IMR-90 (cell line): Measurements from ENCODE around the gene SPTB. TPM values are rescaled to one million over a fixed set of nuclear protein-coding genes. Genes with fewer than 3 reads are reported as not detected.

ENCODE experiments used
- ATAC-seq: fragments of 200-7000 bp; cut with Tn5 transposase; 2 replicates; pipeline ENCODE4 v1.9.1; 2020; ENCODE audit warnings: low read depth, mild to moderate bottlenecking, moderate library complexity
- BruUV-seq: library from RNA; stranded (reverse); fragments of 400-500 nt; replicated peaks from 2 replicates; lab custom pipeline; 2021; lab: Mats Ljungman, UMichigan
- CTCF ChIA-PET: fragments of 300-600 bp; formaldehyde crosslinking; extraction: SDS; loops from one replicate; lab custom pipeline; 2021; ENCODE audit warnings: antibody characterized with exemption; lab: Yijun Ruan, JAX
- POLR2A ChIA-PET: fragments of 300-600 bp; sonication (Branson Sonifier 250); formaldehyde crosslinking; loops from one replicate; lab custom pipeline; 2022; ENCODE audit warnings: antibody characterized with exemption; ENCODE audit not compliant: unreplicated experiment; lab: Charles Lee
- DNase-seq: peaks from one replicate; pipeline ENCODE4 v3.0.0; 2013
- H2AFZ ChIP-seq: replicated peaks from 2 replicates; pipeline ENCODE3; 2013; ENCODE audit warnings: low read length, mild to moderate bottlenecking; ENCODE audit not compliant: poor library complexity
- H2AK5ac ChIP-seq: 2 replicates; pipeline ENCODE4 v1.6.1; 2013; ENCODE audit warnings: low read depth, low read length, inconsistent platforms
- H2AK9ac ChIP-seq: replicated peaks from 2 replicates; pipeline ENCODE3; 2013; ENCODE audit warnings: mild to moderate bottlenecking, low read depth, low read length, moderate library complexity; ENCODE audit not compliant: poor library complexity
- H2BK120ac ChIP-seq: 2 replicates; pipeline ENCODE4 v1.6.1; 2013; ENCODE audit warnings: low read depth, low read length, inconsistent platforms
- H2BK15ac ChIP-seq: 3 replicates; pipeline ENCODE4 v1.6.1; 2013; ENCODE audit warnings: low read depth, low read length, inconsistent platforms
- H2BK20ac ChIP-seq: 2 replicates; pipeline ENCODE4 v1.6.1; 2013; ENCODE audit warnings: low read depth, mild to moderate bottlenecking, inconsistent platforms, low read length, moderate library complexity
- H2BK5ac ChIP-seq: 2 replicates; pipeline ENCODE4 v1.6.1; 2013; ENCODE audit warnings: mild to moderate bottlenecking, low read depth, low read length, inconsistent platforms; ENCODE audit not compliant: poor library complexity, severe bottlenecking
- H3K14ac ChIP-seq: replicated peaks from 2 replicates; pipeline ENCODE4 v1.6.1; 2013; ENCODE audit warnings: low read depth, low read length, inconsistent platforms
- H3K18ac ChIP-seq: 2 replicates; pipeline ENCODE4 v1.6.1; 2013; ENCODE audit warnings: low read depth, low read length, control low read depth
- H3K23ac ChIP-seq: 2 replicates; pipeline ENCODE4 v1.6.1; 2013; ENCODE audit warnings: low read depth, low read length, inconsistent platforms
- H3K27ac ChIP-seq: 2 replicates; pipeline ENCODE4 v1.5.1; 2013; ENCODE audit warnings: mild to moderate bottlenecking, control low read depth, low read length; ENCODE audit not compliant: insufficient read depth
- H3K27me3 ChIP-seq: 2 replicates; pipeline ENCODE4 v1.6.1; 2013; ENCODE audit warnings: low read length; ENCODE audit not compliant: control insufficient read depth, insufficient read depth
- H3K36me3 ChIP-seq: 2 replicates; pipeline ENCODE4 v1.6.1; 2013; ENCODE audit warnings: low read length, mixed read lengths; ENCODE audit not compliant: control insufficient read depth, insufficient read depth
- H3K4ac ChIP-seq: 2 replicates; pipeline ENCODE4 v1.6.1; 2013; ENCODE audit warnings: low read depth, low read length, inconsistent platforms
- H3K4me1 ChIP-seq: 2 replicates; pipeline ENCODE4 v1.6.1; 2013; ENCODE audit warnings: low read length, mixed read lengths; ENCODE audit not compliant: control insufficient read depth, insufficient read depth
- H3K4me2 ChIP-seq: 2 replicates; pipeline ENCODE4 v1.6.1; 2013; ENCODE audit warnings: low read depth, mild to moderate bottlenecking, control low read depth, low read length, moderate library complexity
- H3K4me3 ChIP-seq: 2 replicates; pipeline ENCODE4 v1.5.1; 2013; ENCODE audit warnings: low read depth, mild to moderate bottlenecking, control low read depth, low read length, moderate library complexity; ENCODE audit not compliant: insufficient read depth
- H3K56ac ChIP-seq: 2 replicates; pipeline ENCODE4 v1.6.1; 2013; ENCODE audit warnings: low read length, inconsistent platforms; ENCODE audit not compliant: insufficient read depth; ENCODE audit errors: extremely low read depth
- H3K79me1 ChIP-seq, 2 experiments: 2 replicates each; pipeline ENCODE4 v1.6.1; 2013; ENCODE audit warnings: low read length in 2 of 2, inconsistent platforms in 1 of 2, low read depth in 1 of 2
- H3K9ac ChIP-seq: 2 replicates; pipeline ENCODE4 v1.6.1; 2013; ENCODE audit warnings: low read depth, low read length, control low read depth
- H3K9me1 ChIP-seq: 2 replicates; pipeline ENCODE4 v1.6.1; 2013; ENCODE audit warnings: low read length, inconsistent platforms; ENCODE audit not compliant: insufficient read depth
- H3K9me3 ChIP-seq: 2 replicates; pipeline ENCODE4 v1.6.1; 2013; ENCODE audit warnings: low read length; ENCODE audit not compliant: control insufficient read depth, insufficient read depth
- H4K20me1 ChIP-seq: 2 replicates; pipeline ENCODE4 v1.6.1; 2013; ENCODE audit warnings: low read length, inconsistent platforms; ENCODE audit not compliant: insufficient read depth
- H4K5ac ChIP-seq: 2 replicates; pipeline ENCODE4 v1.6.1; 2013; ENCODE audit warnings: mild to moderate bottlenecking, low read depth, low read length, control low read depth
- H4K8ac ChIP-seq, 2 experiments: 2 replicates each; pipeline ENCODE4 v1.6.1; 2013; ENCODE audit warnings: low read depth in 2 of 2, low read length in 2 of 2, control low read depth in 1 of 2, inconsistent platforms in 1 of 2
- H4K91ac ChIP-seq: 2 replicates; pipeline ENCODE4 v1.6.1; 2013; ENCODE audit warnings: low read depth, low read length, inconsistent platforms; ENCODE audit not compliant: insufficient read depth
- CHD1 ChIP-seq: IDR thresholded peaks from 2 replicates; pipeline ENCODE4 v1.6.1; 2012; ENCODE audit warnings: low read depth, low read length, improper control_type of control experiment
- MAZ ChIP-seq: IDR thresholded peaks from 2 replicates; pipeline ENCODE4 v1.6.1; 2012; ENCODE audit warnings: low read depth, mild to moderate bottlenecking, low read length, improper control_type of control experiment, moderate library complexity, borderline replicate concordance
- POLR2A ChIP-seq: IDR thresholded peaks from 2 replicates; pipeline ENCODE4 v1.6.1; 2012; ENCODE audit warnings: mild to moderate bottlenecking, low read depth, low read length
- RAD21 ChIP-seq: IDR thresholded peaks from 2 replicates; pipeline ENCODE4 v1.6.1; 2012; ENCODE audit warnings: low read length, improper control_type of control experiment
- WGBS, 2 experiments: methylation state at CpG; one replicate each; pipeline versions ENCODE4 v1.1.5 to v1.1.7; 2013; ENCODE audit warnings: missing lambda C conversion rate in 2 of 2; ENCODE audit not compliant: insufficient read length in 1 of 2; ENCODE audit errors: extremely low coverage in 2 of 2; 5-methylcytosine and 5-hydroxymethylcytosine counted together
- dilution Hi-C: fragments of 300-500 bp; cut with HindIII; formaldehyde crosslinking; loops from one replicate; pipeline ENCODE4 v1.14.3; 2018; ENCODE audit warnings: low sequenced_read_pairs; ENCODE audit not compliant: unreplicated experiment
- in situ Hi-C: fragments of 300-500 bp; cut with MboI; formaldehyde crosslinking; loops from 3 replicates; pipeline ENCODE4 v1.14.3; 2019; ENCODE audit warnings: low sequenced_read_pairs, inconsistent platforms, mixed read lengths
- intact Hi-C: fragments of 100-400 bp; cut with micrococcal nuclease; formaldehyde crosslinking; loops from 2 replicates; pipeline ENCODE4 v1.10.0; 2022
- polyA plus RNA-seq, 3 experiments: library from polyadenylated mRNA; depleted of rRNA; stranded (reverse); fragments of >200 nt; gene quantifications; 2 replicates each; pipeline ENCODE4 v1.2.3, GENCODE V29; 2012; ENCODE audit warnings: low replicate concordance in 1 of 3
- total RNA-seq: library from RNA; depleted of rRNA; stranded (reverse); fragments of >200 nt; gene quantifications from 2 replicates; pipeline ENCODE4 v1.2.3, GENCODE V29; 2012

SPTB gene
- total and polyA plus RNA-seq, 2 of the 4 experiments (the other 2 are of a cell fraction), result under 0.01 to 0.07 TPM

- H4K5ac ChIP-seq, result no peak overlapping the region
- no peak overlapping the region for H2BK5ac ChIP-seq
- no peak overlapping the region for H2AK9ac ChIP-seq
- no peak overlapping the region for H2BK120ac ChIP-seq
- TF ChIP-seq MAZ (no peak), RAD21 (no peak), POLR2A (no peak), CHD1 (no peak)
- ChIA-PET CTCF (interaction anchor here (1.1 kb wide), 1 partner anchor 123 kb away, joined by 3 read pairs; no protein-coding TSS in a partner anchor), POLR2A (no interaction called here)
- H3K36me3 ChIP-seq, result no peaks in the 10 kb centered on the region
- H3K9me1 ChIP-seq, result no peaks in the 10 kb centered on the region
- H4K91ac ChIP-seq, result no peak overlapping the region
- H3K4me2 ChIP-seq, result no peak overlapping the region
- H3K18ac ChIP-seq, result no peak overlapping the region
- H3K4me1 ChIP-seq, result peaks cover 3% of the 10 kb centered on the region; the same call in 1 of the 2 replicates
- 85% methylated on average over 5 of the region's 17 CpGs; no CpG with 5 or more reads in 1 of the 2 experiments for WGBS, 2 experiments
- no peak overlapping the region for H2AK5ac ChIP-seq
- no peaks in the 10 kb centered on the region for H3K79me1 ChIP-seq
- peaks cover 26% of the 10 kb centered on the region for H3K27me3 ChIP-seq
- H2AFZ ChIP-seq, result no peak overlapping the region
- no peak overlapping the region for H3K14ac ChIP-seq
- DNase-seq, result no peak
- ATAC-seq, result no peak
- intact Hi-C loops, result no loop called here
- no peak overlapping the region for H3K9ac ChIP-seq
- no peak overlapping the region for H2BK20ac ChIP-seq
- H2BK15ac ChIP-seq, result no peak overlapping the region
- in situ Hi-C loops, result loop anchor here (10.0 kb wide), 1 partner anchor 235 kb away; no protein-coding TSS in a partner anchor
- H4K8ac ChIP-seq, result no peak overlapping the region
- H3K56ac ChIP-seq, result no peak overlapping the region
- dilution Hi-C loops, result no loop called here
- BruUV-seq, result no TSS peak
- no peak overlapping the region for H3K4ac ChIP-seq
- no peak overlapping the region for H3K23ac ChIP-seq
- H3K27ac ChIP-seq, result no peak overlapping the region
- no peaks in the 10 kb centered on the region for H4K20me1 ChIP-seq
- H3K9me3 ChIP-seq, result no peaks in the 10 kb centered on the region; the same call in 1 of the 2 replicates
- no peak overlapping the region for H3K4me3 ChIP-seq
Measured at GRCh38 chr14:64769096-64770020, 110.3 kb downstream of the SPTB start.
